HG02852 (cell line): Measurements from ENCODE around the gene IPCEF1.

ENCODE experiments used
- ATAC-seq: cut with Tn5 transposase; IDR thresholded peaks from one replicate; pipeline ENCODE4 v1.9.1; 2021; ENCODE audit warnings: mild to moderate bottlenecking, moderate library complexity; ENCODE audit not compliant: unreplicated experiment

Gene IPCEF1

GRCh38 chr6:154170106-154170505, 186.5 kb downstream of the IPCEF1 start:
- ATAC-seq: no peak

GRCh38 chr6:154169193-154169847, 187.3 kb downstream of the IPCEF1 start:
- ATAC-seq: no peak

GRCh38 chr6:154167126-154167525, 189.5 kb downstream of the IPCEF1 start:
- no peak for ATAC-seq

GRCh38 chr6:154166140-154166539, 190.5 kb downstream of the IPCEF1 start:
- ATAC-seq: no peak

- no peak for ATAC-seq
Measured at GRCh38 chr6:154165478-154165877, 191.1 kb downstream of the IPCEF1 start.

- ATAC-seq: no peak
Measured at GRCh38 chr6:154164397-154164796, 192.2 kb downstream of the IPCEF1 start.

- ATAC-seq: peak; percentile 74
Measured at GRCh38 chr6:154161689-154162088, 194.9 kb downstream of the IPCEF1 start.

- ATAC-seq: no peak
Measured at GRCh38 chr6:154159126-154159525, 197.5 kb downstream of the IPCEF1 start.

GRCh38 chr6:154157706-154158105, 198.9 kb downstream of the IPCEF1 start:
- no peak for ATAC-seq

GRCh38 chr6:154157082-154157481, 199.5 kb downstream of the IPCEF1 start:
- ATAC-seq: peak; percentile 70

GRCh38 chr6:154156135-154156896, 200.3 kb downstream of the IPCEF1 start:
- peak; percentile 79 for ATAC-seq

- no peak for ATAC-seq
Measured at GRCh38 chr6:154154389-154154967, 202.1 kb downstream of the IPCEF1 start.

GRCh38 chr6:154143753-154144152, 212.8 kb downstream of the IPCEF1 start:
- ATAC-seq: no peak

- no peak for ATAC-seq
Measured at GRCh38 chr6:154140743-154141142, 215.9 kb downstream of the IPCEF1 start.

GRCh38 chr6:154139892-154140291, 216.7 kb downstream of the IPCEF1 start:
- no peak for ATAC-seq

- no peak for ATAC-seq
Measured at GRCh38 chr6:154138793-154139192, 217.8 kb downstream of the IPCEF1 start.

GRCh38 chr6:154134471-154135147, 222.0 kb downstream of the IPCEF1 start:
- ATAC-seq: no peak

GRCh38 chr6:154127657-154128056, 228.9 kb downstream of the IPCEF1 start:
- ATAC-seq: no peak

- ATAC-seq: no peak
Measured at GRCh38 chr6:154125421-154125820, 231.2 kb downstream of the IPCEF1 start.

GRCh38 chr6:154123155-154123956, 233.2 kb downstream of the IPCEF1 start:
- ATAC-seq: no peak
